GM18505 (cell line): ENCODE measurements around the gene TEDC1.

ENCODE experiments used
- ATAC-seq: cut with Tn5 transposase; IDR thresholded peaks from one replicate; pipeline ENCODE4 v1.9.1; 2021; ENCODE audit not compliant: unreplicated experiment
- POLR2A ChIP-seq: IDR thresholded peaks from 4 replicates; pipeline ENCODE4 v1.6.1; 2011; ENCODE audit warnings: borderline replicate concordance; ENCODE audit not compliant: insufficient read depth, insufficient read length; ENCODE audit errors: extremely low read depth

The TEDC1 gene

GRCh38 chr14:105487449-105487985 is 3.5 kb upstream of the TEDC1 start:
- TF ChIP-seq POLR2A, result peak; percentile 7
- no peak for ATAC-seq

- no peak for ATAC-seq
- no peak for TF ChIP-seq POLR2A
Measured at GRCh38 chr14:105487986-105488777, 2.9 kb upstream of the TEDC1 start.

DNA sequence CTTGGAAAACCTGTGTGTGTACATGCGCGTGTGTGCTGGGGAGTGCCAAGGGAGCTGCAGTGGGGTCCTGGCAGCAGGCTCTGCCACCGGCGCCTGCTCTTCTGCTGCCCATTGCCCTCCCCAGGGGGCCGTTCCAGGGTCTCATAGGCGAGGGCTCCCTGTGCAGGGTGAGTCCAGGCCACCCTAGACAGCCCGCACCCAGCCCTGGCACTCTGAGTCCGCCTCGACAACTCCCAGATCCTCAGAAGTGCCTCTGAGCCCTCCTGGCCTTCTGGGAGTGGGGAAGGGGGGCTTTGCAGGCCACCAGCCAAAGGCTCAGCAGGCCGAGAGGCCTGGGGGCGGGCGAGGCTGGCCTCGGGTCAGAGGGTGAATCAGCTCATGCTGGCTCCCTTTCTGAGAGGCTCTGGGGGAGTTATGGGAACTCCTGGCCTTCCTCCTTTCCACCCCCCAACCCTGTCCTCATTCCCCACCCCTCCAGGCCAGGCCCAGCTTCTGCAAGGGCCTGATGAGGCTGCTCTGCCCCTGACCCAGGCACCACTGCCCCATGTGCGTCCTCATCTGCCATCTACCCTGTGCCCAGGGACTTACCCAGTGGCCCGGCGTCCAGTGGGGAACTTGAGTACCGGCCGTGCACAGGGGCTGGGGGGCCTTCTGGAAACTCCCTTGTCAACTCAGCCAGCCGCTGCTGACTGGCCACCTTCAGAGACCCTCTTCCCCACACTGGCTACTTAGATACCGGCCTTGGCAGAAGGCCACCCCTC is 2.1 kb upstream of the TEDC1 start:
- no peak for ATAC-seq
- no peak for TF ChIP-seq POLR2A

DNA sequence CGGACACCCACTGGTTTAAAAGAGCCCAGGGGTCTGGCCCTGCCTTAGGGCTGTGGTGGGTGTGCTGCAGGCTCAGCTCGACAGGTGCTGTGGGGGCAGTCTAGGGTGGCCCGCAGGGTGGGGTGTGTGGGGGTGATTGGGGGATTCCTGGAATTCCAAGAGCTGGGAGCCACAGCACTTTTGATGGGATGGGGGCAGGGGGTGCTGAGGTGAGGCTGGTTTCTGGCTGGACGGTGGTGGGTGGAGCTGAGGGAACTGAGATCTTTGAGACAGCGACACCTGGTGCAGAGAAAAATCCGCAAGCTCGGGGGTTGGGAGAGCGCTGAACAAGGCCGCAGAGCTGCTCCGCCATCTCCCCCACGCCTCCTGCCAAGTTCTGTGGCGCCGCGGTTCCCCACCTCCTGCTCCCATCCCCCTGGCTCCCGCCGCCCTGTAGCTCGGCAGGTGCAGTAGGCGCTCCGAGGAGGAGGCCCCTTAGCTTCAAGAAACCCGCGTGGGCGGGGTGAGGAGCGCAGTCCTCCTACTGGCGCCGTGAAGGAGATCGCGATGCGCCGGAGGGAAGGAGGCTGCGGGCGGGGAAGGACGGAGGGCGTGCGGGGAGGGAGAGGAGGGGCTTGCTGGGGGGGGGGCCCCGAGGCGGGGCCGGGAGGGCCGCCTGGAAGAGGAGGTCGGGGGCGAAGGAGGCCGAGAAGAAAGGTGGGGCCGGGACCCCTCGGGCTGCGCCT is 1.3 kb upstream of the TEDC1 start:
- no peak for TF ChIP-seq POLR2A
- no peak for ATAC-seq

GRCh38 chr14:105490267-105490571 is 827 bp upstream of the TEDC1 start:
- TF ChIP-seq POLR2A, result no peak
- peak; percentile 0 for ATAC-seq

DNA sequence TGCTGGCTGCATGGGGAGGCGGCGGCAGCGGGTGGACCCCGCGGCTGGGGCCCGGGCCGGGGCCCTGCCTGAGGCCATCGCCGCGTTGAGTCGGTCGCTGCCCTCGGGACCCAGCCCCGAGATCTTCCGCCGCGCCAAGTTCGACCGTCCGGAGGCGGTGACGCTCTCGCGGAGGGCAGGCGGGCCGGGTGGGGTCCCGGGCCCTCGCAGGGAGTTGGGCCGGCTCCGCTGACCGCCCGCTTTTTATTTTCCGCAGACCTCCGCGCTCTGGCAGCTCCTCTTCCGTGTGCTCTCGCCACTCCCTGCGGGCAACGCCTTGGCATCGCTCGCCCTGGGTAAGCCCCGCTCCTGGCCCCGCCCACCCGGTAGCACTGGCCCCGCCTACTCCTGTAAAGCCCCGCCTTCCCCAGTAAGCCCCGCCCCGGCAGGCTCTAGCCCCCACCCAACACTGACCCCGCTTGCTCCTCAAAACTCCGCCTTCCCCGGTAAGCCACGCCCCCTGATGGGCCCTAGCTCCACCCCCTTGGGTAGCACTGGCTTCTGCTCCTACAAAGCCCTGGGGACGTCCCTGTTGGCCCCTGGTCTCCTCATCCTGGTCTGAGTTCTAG is 424 bp downstream of the TEDC1 start:
- peak; percentile 5 for ATAC-seq
- peak; percentile 54 for TF ChIP-seq POLR2A

GRCh38 chr14:105492031-105492970 is 1.3 kb downstream of the TEDC1 start:
- no peak for ATAC-seq
- TF ChIP-seq POLR2A, result no peak

- TF ChIP-seq POLR2A, result no peak
- ATAC-seq, result no peak
Measured at GRCh38 chr14:105492971-105493871, 2.2 kb downstream of the TEDC1 start.

DNA sequence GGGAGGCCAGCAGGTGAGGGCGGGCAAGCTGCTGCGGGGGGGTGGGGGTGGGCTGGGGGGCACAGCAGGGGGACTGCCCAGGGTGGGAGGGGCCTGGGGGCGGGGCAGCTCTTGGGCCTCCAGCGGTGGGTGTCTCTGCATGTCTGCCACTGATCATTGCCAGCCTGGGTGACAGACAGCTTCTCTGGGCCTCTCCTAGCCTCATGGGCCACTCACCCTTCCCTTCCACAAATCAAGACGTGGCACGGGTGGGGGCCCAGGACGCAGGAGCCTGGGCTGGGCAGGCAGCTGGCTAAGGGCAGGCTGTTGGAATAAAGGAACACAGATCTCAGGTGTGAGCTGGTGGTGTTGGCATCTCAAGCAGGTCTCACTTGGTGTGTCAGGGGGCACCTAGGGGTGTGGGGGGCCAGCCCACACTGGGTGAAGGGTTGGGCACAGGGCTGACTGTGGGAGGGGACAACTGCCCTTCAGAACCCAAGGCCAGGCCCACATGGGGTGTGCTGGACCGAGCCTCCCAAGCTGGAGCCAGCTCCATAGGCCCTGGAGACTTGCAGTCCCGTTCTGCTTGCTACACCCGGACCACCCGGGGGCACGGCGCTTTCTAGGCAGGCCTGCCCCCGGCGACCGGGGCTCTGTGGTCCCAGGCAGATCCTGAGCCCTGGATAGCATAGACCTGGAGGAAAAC is 3.0 kb downstream of the TEDC1 start:
- ATAC-seq, result no peak
- no peak for TF ChIP-seq POLR2A

GRCh38 chr14:105494606-105494929 is 3.5 kb downstream of the TEDC1 start:
- TF ChIP-seq POLR2A, result no peak
- no peak for ATAC-seq

GRCh38 chr14:105495101-105495989 is 4.3 kb downstream of the TEDC1 start:
- no peak for ATAC-seq
- TF ChIP-seq POLR2A, result no peak
